Epithelial cell of umbilical artery (primary cell): Measurements from ENCODE around the gene HDAC4. TPM values are rescaled to one million over a fixed set of nuclear protein-coding genes. Genes with fewer than 3 reads are reported as not detected.

Experiments used
- total RNA-seq: library from RNA; depleted of rRNA; stranded (reverse); fragments of >200 nt; gene quantifications from 2 replicates; pipeline ENCODE4 v1.2.3, GENCODE V29; 2014

The HDAC4 gene
- 11.7 and 18.2 TPM in 2 replicates for total RNA-seq

DNA sequence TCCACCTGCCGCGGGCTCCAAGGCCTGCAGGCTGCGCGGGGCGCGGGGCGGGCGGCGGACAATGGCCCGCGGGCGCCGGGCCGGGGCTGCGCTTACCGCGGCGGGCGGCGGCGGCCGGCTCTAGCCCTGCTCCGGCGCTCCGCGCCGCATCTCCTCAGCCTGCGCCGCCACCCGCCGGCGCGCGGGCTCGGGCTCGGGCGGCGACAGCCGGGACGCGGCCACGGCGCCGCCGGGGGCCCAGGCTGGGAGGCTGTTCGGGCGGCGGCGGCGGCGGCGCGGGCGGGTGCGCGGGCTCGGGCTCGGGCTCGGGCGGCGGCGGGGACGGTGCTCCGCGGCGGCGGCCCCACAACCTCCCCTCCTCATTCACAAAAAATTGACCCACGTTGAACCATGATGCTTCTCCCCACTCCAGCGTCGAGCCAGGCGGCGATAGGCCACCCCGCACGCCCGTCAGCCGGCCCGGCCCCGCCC, at the start of gene HDAC4:
Gene HDAC4 (minus strand): TSS at position 425 of the 471 bp plus-strand sequence. CDS start 48,321 bp downstream, outside the sequence.

